RWPE2 (cell line): Measurements from ENCODE around the gene CHAC2.
"Not testable (repeated sequence)": the region's sequence is repeated elsewhere in the genome, so short reads cannot be mapped to it uniquely, and the experiment has no call there.

ENCODE experiments used
- ATAC-seq: fragments of 200-7000 bp; cut with Tn5 transposase; 3 replicates; pipeline ENCODE4 v1.9.1; 2021; ENCODE audit warnings: low read depth
- DNase-seq: peaks from one replicate; pipeline ENCODE4 v3.0.0-alpha.2; 2020; ENCODE audit warnings: low spot score
- H3K27ac ChIP-seq: fragments of 450-650 bp; 2 replicates; pipeline ENCODE4 v1.5.1; 2017; ENCODE audit warnings: mild to moderate bottlenecking; ENCODE audit not compliant: poor library complexity, severe bottlenecking
- H3K27me3 ChIP-seq: fragments of 250-450 bp; sonication (Bioruptor Pico); 2 replicates; pipeline ENCODE4 v1.5.1; 2021; ENCODE audit warnings: mild to moderate bottlenecking, moderate library complexity; ENCODE audit not compliant: insufficient read depth, poor library complexity, severe bottlenecking
- H3K36me3 ChIP-seq: fragments of 250-450 bp; sonication (Bioruptor Pico); 2 replicates; pipeline ENCODE4 v1.5.1; 2020; ENCODE audit warnings: low read depth, mild to moderate bottlenecking, moderate library complexity
- H3K4me1 ChIP-seq: fragments of 250-450 bp; sonication (Bioruptor Pico); 2 replicates; pipeline ENCODE4 v1.5.1; 2021; ENCODE audit warnings: mild to moderate bottlenecking, moderate library complexity; ENCODE audit not compliant: insufficient read depth, poor library complexity, severe bottlenecking
- H3K4me3 ChIP-seq: fragments of 250-450 bp; sonication (Bioruptor Pico); 2 replicates; pipeline ENCODE4 v1.5.1; 2021; ENCODE audit warnings: mild to moderate bottlenecking, moderate library complexity; ENCODE audit not compliant: severe bottlenecking
- H3K9me3 ChIP-seq: fragments of 250-450 bp; sonication (Bioruptor Pico); 2 replicates; pipeline ENCODE4 v1.5.1; 2021; ENCODE audit warnings: mild to moderate bottlenecking, moderate library complexity; ENCODE audit not compliant: severe bottlenecking
- TF ChIP-seq, protein P1 (sequence below): fragments of 450-650 bp; IDR thresholded peaks from one replicate; pipeline ENCODE4 v1.5.1; 2017; ENCODE audit warnings: mild to moderate bottlenecking, moderate library complexity; ENCODE audit not compliant: poor library complexity, severe bottlenecking

Gene CHAC2

DNA sequence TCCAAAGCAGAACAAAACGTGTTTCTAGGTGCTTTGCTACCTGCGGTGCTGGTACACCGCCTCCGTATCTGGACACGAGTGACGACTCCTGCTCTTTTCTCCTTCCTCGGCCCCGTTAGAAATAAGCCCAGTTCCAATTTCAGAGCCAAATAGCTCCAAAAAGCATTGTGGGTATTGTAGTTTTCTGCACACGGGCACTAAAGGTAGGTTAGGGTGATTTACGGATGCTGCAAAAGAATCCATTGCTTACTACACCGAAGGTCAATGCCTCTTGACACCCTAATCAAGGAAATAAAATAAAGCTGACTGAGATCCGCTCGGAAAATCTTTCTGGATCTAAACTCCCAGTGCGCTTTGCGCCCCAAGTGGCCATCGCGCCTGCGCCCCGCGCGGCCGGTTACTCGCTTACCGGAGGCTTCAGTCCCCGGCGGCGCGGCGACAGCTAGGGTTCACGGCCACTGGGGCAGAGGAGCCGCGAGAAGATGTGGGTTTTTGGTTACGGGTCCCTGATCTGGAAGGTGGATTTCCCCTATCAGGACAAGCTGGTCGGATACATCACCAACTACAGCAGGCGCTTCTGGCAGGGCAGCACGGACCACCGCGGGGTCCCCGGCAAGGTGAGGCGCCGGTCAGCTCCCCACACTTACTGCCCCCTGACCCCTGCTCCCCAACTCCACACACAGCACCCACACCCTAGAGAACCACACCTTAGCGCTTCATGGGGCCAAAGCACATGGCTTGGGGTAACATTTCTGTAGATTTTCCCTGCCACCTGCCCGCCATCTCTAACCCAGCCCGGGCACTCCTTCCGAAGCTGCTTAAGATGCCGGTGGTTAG, at the start of gene CHAC2:
Gene CHAC2, plus strand, starts transcription at position 400 of the 837 bp plus-strand sequence. Its CDS starts 83 bp downstream, at position 483.
- H3K27ac ChIP-seq: peak within 1 kb of the TSS; percentile 59
- TF ChIP-seq, protein P1, sequence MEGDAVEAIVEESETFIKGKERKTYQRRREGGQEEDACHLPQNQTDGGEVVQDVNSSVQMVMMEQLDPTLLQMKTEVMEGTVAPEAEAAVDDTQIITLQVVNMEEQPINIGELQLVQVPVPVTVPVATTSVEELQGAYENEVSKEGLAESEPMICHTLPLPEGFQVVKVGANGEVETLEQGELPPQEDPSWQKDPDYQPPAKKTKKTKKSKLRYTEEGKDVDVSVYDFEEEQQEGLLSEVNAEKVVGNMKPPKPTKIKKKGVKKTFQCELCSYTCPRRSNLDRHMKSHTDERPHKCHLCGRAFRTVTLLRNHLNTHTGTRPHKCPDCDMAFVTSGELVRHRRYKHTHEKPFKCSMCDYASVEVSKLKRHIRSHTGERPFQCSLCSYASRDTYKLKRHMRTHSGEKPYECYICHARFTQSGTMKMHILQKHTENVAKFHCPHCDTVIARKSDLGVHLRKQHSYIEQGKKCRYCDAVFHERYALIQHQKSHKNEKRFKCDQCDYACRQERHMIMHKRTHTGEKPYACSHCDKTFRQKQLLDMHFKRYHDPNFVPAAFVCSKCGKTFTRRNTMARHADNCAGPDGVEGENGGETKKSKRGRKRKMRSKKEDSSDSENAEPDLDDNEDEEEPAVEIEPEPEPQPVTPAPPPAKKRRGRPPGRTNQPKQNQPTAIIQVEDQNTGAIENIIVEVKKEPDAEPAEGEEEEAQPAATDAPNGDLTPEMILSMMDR: peak; percentile 24
- ATAC-seq (peak; percentile 89), DNase-seq (peak; percentile 80)
- H3K27me3 ChIP-seq: no peaks in the 10 kb centered on the region
- peak within 1 kb of the TSS; percentile 83 for H3K4me3 ChIP-seq
- H3K4me1 ChIP-seq: peaks cover 14% of the 10 kb centered on the region
- peaks cover 26% of the 10 kb centered on the region for H3K36me3 ChIP-seq
- H3K9me3 ChIP-seq: no peaks in the 10 kb centered on the region

DNA sequence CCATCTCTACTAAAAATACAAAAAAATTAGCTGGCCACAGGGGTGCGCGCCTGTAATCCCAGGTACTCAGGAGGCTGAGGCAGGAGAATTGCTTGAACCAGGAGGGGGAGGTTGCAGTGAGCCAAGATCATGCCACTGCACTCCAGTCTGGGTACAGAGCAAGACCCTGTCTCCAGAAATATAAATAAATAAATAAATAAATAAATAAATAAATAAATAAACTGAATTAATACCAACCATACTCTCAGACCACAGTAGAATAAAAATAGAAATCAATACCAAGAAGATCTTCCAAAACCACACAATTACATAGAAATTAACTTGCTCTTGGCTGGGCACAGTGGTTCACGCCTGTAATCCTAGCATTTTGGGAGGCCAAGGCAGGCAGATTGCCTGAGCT, 46.7 kb upstream of the CHAC2 start:
- H3K27me3 ChIP-seq, H3K9me3 ChIP-seq, H3K36me3 ChIP-seq, H3K27ac ChIP-seq, ATAC-seq, H3K4me3 ChIP-seq, DNase-seq, H3K4me1 ChIP-seq: not testable (repeated sequence)

GRCh38 chr2:53724536-53724935, 43.1 kb upstream of the CHAC2 start:
- no peaks in the 10 kb centered on the region for H3K27me3 ChIP-seq
- DNase-seq: no peak
- no peaks in the 10 kb centered on the region for H3K4me1 ChIP-seq
- H3K36me3 ChIP-seq: no peaks in the 10 kb centered on the region
- H3K27ac ChIP-seq: no peak overlapping the region
- ATAC-seq: no peak
- no peak overlapping the region for H3K4me3 ChIP-seq
- H3K9me3 ChIP-seq: no peaks in the 10 kb centered on the region
- TF ChIP-seq, protein P1: no peak

DNA sequence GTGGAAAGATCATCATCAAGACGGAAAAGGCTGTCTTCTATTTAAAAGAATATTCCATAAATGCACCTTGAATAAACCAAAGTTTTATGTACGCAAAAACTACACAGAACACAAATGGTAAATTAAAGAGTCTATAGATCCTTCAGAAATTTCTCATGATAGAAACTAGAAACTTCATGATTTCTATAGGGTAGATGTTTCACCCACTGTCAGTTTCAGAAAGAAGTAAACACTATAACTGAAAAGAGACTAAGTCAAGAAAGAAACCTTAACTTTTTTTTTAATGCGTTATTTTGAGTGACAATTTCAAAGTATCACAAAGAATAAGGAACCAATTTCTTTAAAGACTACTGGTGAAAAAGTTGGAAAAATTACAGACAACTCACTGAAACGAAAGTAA, 41.9 kb upstream of the CHAC2 start:
- Histone ChIP-seq H3K27me3 (no peaks in the 10 kb centered on the region), H3K4me3 (no peak overlapping the region), H3K36me3 (0 out of 2 replicates have a peak, but pooled peaks cover 4% of the 10 kb centered on the region), H3K27ac (no peak overlapping the region), H3K9me3 (no peaks in the 10 kb centered on the region), H3K4me1 (no peaks in the 10 kb centered on the region)
- TF ChIP-seq, protein P1: no peak
- no peak for ATAC-seq
- no peak for DNase-seq

DNA sequence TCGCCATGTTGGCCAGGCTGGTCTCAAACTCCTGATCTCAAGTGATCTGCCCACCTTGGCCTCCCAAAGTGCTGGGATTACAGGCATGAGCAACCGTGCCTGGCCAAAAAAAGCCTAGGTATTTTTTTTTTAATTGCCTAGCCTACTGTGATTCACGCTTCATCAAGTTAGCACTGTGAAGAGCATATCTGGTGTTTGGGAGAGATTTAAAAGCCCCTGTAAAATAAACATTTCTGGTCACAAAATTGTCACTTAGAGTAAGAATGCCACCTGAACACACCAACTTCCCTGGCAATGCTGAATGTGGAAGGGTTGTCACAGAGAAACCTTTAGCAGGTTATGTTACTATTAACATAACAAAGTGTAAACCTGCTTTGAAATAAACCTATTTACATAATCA, 39.7 kb upstream of the CHAC2 start:
- Histone ChIP-seq H3K4me3 (no peak overlapping the region), H3K36me3 (peaks cover 4% of the 10 kb centered on the region; the same call in 1 of the 2 replicates), H3K27ac (no peak overlapping the region), H3K27me3 (no peaks in the 10 kb centered on the region), H3K9me3 (no peaks in the 10 kb centered on the region), H3K4me1 (no peaks in the 10 kb centered on the region)
- ATAC-seq (no peak), DNase-seq (no peak)
- TF ChIP-seq, protein P1: no peak
